Measurements from ENCODE around the gene PROM2. TPM values are rescaled to one million over a fixed set of nuclear protein-coding genes. Genes with fewer than 3 reads are reported as not detected.

Gene PROM2
- total RNA-seq, 1 donor from 2014 or later, result 6.0 TPM

- H3K4me3 ChIP-seq, result no peak overlapping the region
- no peak for TF ChIP-seq CTCF (IDR thresholded peaks at IDR 0.05)
- H3K9me3 ChIP-seq, result peaks cover 13% of the 10 kb centered on the region
- no peak overlapping the region for H3K27ac ChIP-seq
- H3K4me1 ChIP-seq, result no peaks in the 10 kb centered on the region
- no peaks in the 10 kb centered on the region for H3K27me3 ChIP-seq (ENCODE audit: low read depth)
- H3K36me3 ChIP-seq, result no peaks in the 10 kb centered on the region
- DNase-seq (no peak), ATAC-seq (no peak)
- intact Hi-C loops (cut with DNase I), result no loop called here
Observed at GRCh38 chr2:95287806-95288205, 13.6 kb downstream of the PROM2 start.

- Histone ChIP-seq H3K9me3 (peaks cover 13% of the 10 kb centered on the region), H3K27me3 (ENCODE audit: low read depth) (no peaks in the 10 kb centered on the region), H3K36me3 (no peaks in the 10 kb centered on the region), H3K4me3 (no peak overlapping the region), H3K27ac (no peak overlapping the region), H3K4me1 (no peaks in the 10 kb centered on the region)
- DNase-seq (no peak), ATAC-seq (no peak)
- intact Hi-C loops (cut with DNase I), result no loop called here
- no peak for TF ChIP-seq CTCF (IDR thresholded peaks at IDR 0.05)
Observed at GRCh38 chr2:95289253-95289652, 15.0 kb downstream of the PROM2 start.

GRCh38 chr2:95291222-95291621, 17.0 kb downstream of the PROM2 start:
- no peaks in the 10 kb centered on the region for H3K36me3 ChIP-seq
- ATAC-seq (no peak), DNase-seq (no peak)
- intact Hi-C loops (cut with DNase I), result no loop called here
- no peak overlapping the region for H3K4me3 ChIP-seq
- H3K4me1 ChIP-seq, result no peaks in the 10 kb centered on the region
- no peaks in the 10 kb centered on the region for H3K27me3 ChIP-seq (ENCODE audit: low read depth)
- H3K27ac ChIP-seq, result no peak overlapping the region
- no peak for TF ChIP-seq CTCF (IDR thresholded peaks at IDR 0.05)
- peaks cover 13% of the 10 kb centered on the region for H3K9me3 ChIP-seq

- H3K36me3 ChIP-seq, result no peaks in the 10 kb centered on the region
- no peak for DNase-seq
- no peak overlapping the region for H3K27ac ChIP-seq
- H3K4me1 ChIP-seq, result no peaks in the 10 kb centered on the region
- ATAC-seq, result no peak
- intact Hi-C loops (cut with DNase I), result no loop called here
- TF ChIP-seq CTCF (IDR thresholded peaks at IDR 0.05), result no peak
- no peaks in the 10 kb centered on the region for H3K27me3 ChIP-seq (ENCODE audit: low read depth)
- no peak overlapping the region for H3K4me3 ChIP-seq
- peaks cover 13% of the 10 kb centered on the region for H3K9me3 ChIP-seq
Observed at GRCh38 chr2:95292623-95293260, 18.5 kb downstream of the PROM2 start.

GRCh38 chr2:95294579-95295250, 20.5 kb downstream of the PROM2 start:
- no peaks in the 10 kb centered on the region for H3K27me3 ChIP-seq (ENCODE audit: low read depth)
- H3K4me3 ChIP-seq, result no peak overlapping the region
- H3K4me1 ChIP-seq, result no peaks in the 10 kb centered on the region
- no peak overlapping the region for H3K27ac ChIP-seq
- peaks cover 13% of the 10 kb centered on the region for H3K9me3 ChIP-seq
- ATAC-seq, result no peak
- no peak for TF ChIP-seq CTCF (IDR thresholded peaks at IDR 0.05)
- intact Hi-C loops (cut with DNase I), result no loop called here
- no peak for DNase-seq
- no peaks in the 10 kb centered on the region for H3K36me3 ChIP-seq
